ENCODE results near the gene GDF15. TPM values are rescaled to one million over a fixed set of nuclear protein-coding genes. Genes with fewer than 3 reads are reported as not detected.

GDF15 gene
- total RNA-seq, 1 experiment from 2014 or later, result 56.6 TPM

DNA sequence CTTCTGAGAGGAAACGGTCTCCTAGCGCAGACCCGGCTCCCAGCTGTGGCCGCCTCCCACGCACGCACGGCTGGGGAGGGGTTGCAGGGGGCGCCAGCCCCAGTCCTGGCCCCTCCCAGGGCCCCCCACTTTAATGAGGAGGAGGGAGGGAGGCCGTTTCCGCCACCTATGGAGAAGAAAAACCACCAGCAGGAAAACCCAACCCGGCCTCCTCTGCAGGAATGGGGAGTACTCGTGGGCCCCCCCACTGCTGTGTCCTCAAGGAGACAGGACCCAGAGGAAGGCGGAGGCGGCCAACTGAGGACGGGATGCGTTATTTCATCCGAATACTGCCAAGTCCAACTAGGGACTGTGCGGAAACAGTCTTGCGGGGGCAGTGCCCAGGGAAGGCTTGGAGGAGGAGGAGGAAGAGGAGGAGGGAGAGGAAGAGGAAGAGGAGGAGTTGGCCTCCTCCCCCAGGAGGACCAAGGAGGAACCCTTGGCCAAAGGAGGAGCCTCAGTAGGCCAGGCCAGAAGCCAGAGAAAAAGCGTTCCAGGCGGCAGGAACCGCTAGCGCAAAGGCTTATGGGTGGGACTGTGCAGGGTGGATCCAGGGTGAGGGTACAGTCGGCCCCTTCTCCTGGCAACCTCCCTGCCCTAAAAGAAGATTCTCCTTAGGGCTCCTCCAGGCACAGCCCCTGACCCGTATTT, 29.4 kb downstream of the GDF15 start:
- Mint-ChIP-seq H3K27me3 (ENCODE audit: unreplicated experiment) (no peaks in the 10 kb centered on the region), H3K27ac (ENCODE audit: unreplicated experiment) (no peak overlapping the region), H3K4me3 (ENCODE audit: low read depth, unreplicated experiment) (no peak overlapping the region)

DNA sequence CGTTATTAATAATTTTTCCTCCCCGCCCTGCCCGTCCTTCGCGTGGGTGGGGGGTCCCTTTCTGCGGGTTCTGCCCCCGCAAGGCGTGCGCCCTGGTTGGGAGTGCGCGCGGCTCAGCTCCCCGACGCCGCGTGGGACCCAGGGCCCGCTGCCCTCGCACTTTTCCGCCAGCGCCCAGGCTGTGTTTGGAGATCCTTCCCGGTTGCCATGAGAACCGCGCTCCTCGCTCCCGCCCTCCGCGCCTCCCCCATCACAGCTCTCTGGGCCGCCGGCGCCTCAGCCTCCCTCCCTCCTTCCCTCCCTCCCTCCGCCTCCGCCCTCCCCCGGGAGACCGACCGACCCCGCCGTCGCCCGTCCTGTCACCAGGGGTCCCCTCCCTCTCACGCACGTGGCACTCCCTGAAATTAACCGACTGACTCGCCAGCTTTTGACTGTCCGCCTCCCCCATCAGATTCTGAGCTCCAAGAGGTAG, 30.9 kb downstream of the GDF15 start:
- DNase-seq, result peak; percentile 80
- CTCF ChIA-PET, result interaction anchor here (0.6 to 1.5 kb wide), 4 partner anchors 16 to 137 kb away, joined by 3 to 5 read pairs (median 4); partner anchors contain the start of genes GDF15 and LSM4
- Mint-ChIP-seq H3K9me3 (ENCODE audit: low read depth, unreplicated experiment) (no peaks in the 10 kb centered on the region), H3K27me3 (ENCODE audit: unreplicated experiment) (no peaks in the 10 kb centered on the region), H3K27ac (ENCODE audit: unreplicated experiment) (peak overlapping the region; percentile 80), H3K4me1 (ENCODE audit: low read depth, unreplicated experiment) (peaks cover 25% of the 10 kb centered on the region), H3K36me3 (ENCODE audit: insufficient read depth, unreplicated experiment) (peaks cover 54% of the 10 kb centered on the region), H3K4me3 (ENCODE audit: low read depth, unreplicated experiment) (peak overlapping the region; percentile 83)
- no TSS peak for BruUV-seq (replicated peaks)
- TF ChIP-seq, protein P1, sequence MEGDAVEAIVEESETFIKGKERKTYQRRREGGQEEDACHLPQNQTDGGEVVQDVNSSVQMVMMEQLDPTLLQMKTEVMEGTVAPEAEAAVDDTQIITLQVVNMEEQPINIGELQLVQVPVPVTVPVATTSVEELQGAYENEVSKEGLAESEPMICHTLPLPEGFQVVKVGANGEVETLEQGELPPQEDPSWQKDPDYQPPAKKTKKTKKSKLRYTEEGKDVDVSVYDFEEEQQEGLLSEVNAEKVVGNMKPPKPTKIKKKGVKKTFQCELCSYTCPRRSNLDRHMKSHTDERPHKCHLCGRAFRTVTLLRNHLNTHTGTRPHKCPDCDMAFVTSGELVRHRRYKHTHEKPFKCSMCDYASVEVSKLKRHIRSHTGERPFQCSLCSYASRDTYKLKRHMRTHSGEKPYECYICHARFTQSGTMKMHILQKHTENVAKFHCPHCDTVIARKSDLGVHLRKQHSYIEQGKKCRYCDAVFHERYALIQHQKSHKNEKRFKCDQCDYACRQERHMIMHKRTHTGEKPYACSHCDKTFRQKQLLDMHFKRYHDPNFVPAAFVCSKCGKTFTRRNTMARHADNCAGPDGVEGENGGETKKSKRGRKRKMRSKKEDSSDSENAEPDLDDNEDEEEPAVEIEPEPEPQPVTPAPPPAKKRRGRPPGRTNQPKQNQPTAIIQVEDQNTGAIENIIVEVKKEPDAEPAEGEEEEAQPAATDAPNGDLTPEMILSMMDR (IDR thresholded peaks at IDR 0.05; ENCODE audit: unreplicated experiment), result no peak
- intact Hi-C loops (cut with micrococcal nuclease; ENCODE audit: unreplicated experiment), result loop anchor here (10.0 kb wide), 1 partner anchor 142 kb away; the partner anchor contains the start of gene IQCN

More for the DNA sequence above, 29.4 kb downstream of the GDF15 start:
- Mint-ChIP-seq H3K9me3 (ENCODE audit: low read depth, unreplicated experiment) (no peaks in the 10 kb centered on the region), H3K4me1 (ENCODE audit: low read depth, unreplicated experiment) (peaks cover 25% of the 10 kb centered on the region), H3K36me3 (ENCODE audit: insufficient read depth, unreplicated experiment) (peaks cover 58% of the 10 kb centered on the region)
- CTCF ChIA-PET, result interaction anchor here (0.5 kb wide), 1 partner anchor 407 kb away, joined by 3 read pairs; the partner anchor contains the start of gene ARRDC2
- intact Hi-C loops (cut with micrococcal nuclease; ENCODE audit: unreplicated experiment), result loop anchor here (10.0 kb wide), 1 partner anchor 141 kb away; the partner anchor contains the start of gene IQCN
- TF ChIP-seq, protein P1 (IDR thresholded peaks at IDR 0.05; ENCODE audit: unreplicated experiment), result no peak
- DNase-seq, result no peak
- no TSS peak for BruUV-seq (replicated peaks)

DNA sequence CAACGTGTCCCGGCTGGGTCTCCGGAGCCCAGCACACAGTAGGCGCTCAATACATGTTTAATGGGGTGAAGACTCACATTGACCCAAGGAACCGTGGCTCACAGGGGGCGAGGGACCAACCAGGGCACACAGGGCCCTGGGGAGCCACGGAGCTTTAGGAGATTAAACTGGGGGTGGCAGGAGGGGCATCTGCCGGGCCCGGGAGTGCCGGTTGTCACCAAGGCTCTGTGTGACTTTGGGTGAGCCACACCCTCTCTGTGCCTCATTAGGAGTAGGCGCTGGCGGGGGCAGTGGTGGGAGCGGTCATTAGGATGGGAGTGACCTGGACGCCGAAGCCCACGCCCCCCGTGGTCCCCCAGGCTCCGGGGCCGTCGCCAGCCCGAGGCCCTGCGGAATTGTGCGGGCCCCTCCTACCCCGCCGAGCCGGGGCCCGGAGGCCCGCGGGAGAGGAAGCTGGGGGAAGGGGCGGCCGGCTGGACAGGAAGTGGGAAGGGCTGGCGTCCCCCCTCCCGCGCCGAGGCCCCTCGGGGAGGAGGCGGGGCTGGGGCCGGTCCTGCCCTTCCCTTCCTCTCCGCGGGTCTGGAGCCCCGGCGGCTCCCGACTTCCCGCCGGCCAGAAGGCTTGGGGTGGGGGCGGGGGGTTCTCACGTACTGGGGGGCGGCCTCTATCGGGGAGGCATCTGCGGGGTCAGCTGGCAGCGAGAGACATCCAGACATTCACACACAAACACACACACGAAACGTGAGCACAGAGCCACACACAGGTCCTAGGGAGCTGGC, 31.5 kb downstream of the GDF15 start:
- TF ChIP-seq, protein P1 (IDR thresholded peaks at IDR 0.05; ENCODE audit: unreplicated experiment), result no peak
- DNase-seq, result peak; percentile 72
- H3K36me3 Mint-ChIP-seq (ENCODE audit: insufficient read depth, unreplicated experiment), result peaks cover 53% of the 10 kb centered on the region
- CTCF ChIA-PET, result interaction anchor here (0.6 to 1.5 kb wide), 3 partner anchors 31 to 530 kb away, joined by 4 to 5 read pairs (median 4); partner anchors contain the start of gene GDF15
- H3K4me1 Mint-ChIP-seq (ENCODE audit: low read depth, unreplicated experiment), result peaks cover 25% of the 10 kb centered on the region
- no peaks in the 10 kb centered on the region for H3K27me3 Mint-ChIP-seq (ENCODE audit: unreplicated experiment)
- H3K4me3 Mint-ChIP-seq (ENCODE audit: low read depth, unreplicated experiment), result peak overlapping the region; percentile 83
- no TSS peak for BruUV-seq (replicated peaks)
- H3K27ac Mint-ChIP-seq (ENCODE audit: unreplicated experiment), result peak overlapping the region; percentile 80
- intact Hi-C loops (cut with micrococcal nuclease; ENCODE audit: unreplicated experiment), result loop anchor here (10.0 kb wide), 1 partner anchor 143 kb away; the partner anchor contains the start of gene IQCN
- no peaks in the 10 kb centered on the region for H3K9me3 Mint-ChIP-seq (ENCODE audit: low read depth, unreplicated experiment)

DNA sequence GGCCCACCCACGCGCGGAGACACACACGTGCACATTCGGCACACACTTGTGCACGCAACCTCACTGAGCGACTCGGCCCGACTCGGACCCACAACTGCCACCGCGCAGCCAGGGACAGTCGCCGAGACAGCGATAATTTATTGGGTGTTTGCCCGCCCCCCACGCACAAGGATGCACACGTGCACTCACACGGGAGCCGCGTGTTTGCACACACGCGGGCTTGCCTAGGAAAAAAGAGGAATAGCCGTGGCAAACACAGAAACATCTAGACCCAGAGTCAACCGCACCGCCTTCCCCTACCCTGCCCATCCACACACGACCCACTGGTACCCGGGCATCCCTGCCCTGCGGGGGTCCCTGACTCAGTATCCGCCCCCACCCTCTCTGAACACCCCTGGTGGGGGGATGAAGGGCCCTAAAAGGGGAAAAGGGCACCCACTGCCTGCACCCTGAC, 32.1 kb downstream of the GDF15 start:
- no TSS peak for BruUV-seq (replicated peaks)
- peak overlapping the region; percentile 83 for H3K4me3 Mint-ChIP-seq (ENCODE audit: low read depth, unreplicated experiment)
- CTCF ChIA-PET, result interaction anchor here (0.6 to 1.5 kb wide), 2 partner anchors 138 to 529 kb away, joined by 4 read pairs; no protein-coding TSS in a partner anchor

More for the DNA sequence above, 32.1 kb downstream of the GDF15 start:
- Mint-ChIP-seq H3K27me3 (ENCODE audit: unreplicated experiment) (no peaks in the 10 kb centered on the region), H3K36me3 (ENCODE audit: insufficient read depth, unreplicated experiment) (peaks cover 48% of the 10 kb centered on the region), H3K9me3 (ENCODE audit: low read depth, unreplicated experiment) (no peaks in the 10 kb centered on the region), H3K27ac (ENCODE audit: unreplicated experiment) (no peak overlapping the region), H3K4me1 (ENCODE audit: low read depth, unreplicated experiment) (peaks cover 25% of the 10 kb centered on the region)
- TF ChIP-seq, protein P1 (IDR thresholded peaks at IDR 0.05; ENCODE audit: unreplicated experiment), result no peak
- no peak for DNase-seq
- intact Hi-C loops (cut with micrococcal nuclease; ENCODE audit: unreplicated experiment), result loop anchor here (10.0 kb wide), 1 partner anchor 143 kb away; the partner anchor contains the start of gene IQCN
